Measurements from ENCODE around the gene HIBCH.
A peak's percentile ranks its signal among the peaks of the same experiment; 100 is the strongest.
"Not testable (repeated sequence)": the region's sequence is repeated elsewhere in the genome, so short reads cannot be mapped to it uniquely, and the experiment has no call there.

The HIBCH gene

DNA sequence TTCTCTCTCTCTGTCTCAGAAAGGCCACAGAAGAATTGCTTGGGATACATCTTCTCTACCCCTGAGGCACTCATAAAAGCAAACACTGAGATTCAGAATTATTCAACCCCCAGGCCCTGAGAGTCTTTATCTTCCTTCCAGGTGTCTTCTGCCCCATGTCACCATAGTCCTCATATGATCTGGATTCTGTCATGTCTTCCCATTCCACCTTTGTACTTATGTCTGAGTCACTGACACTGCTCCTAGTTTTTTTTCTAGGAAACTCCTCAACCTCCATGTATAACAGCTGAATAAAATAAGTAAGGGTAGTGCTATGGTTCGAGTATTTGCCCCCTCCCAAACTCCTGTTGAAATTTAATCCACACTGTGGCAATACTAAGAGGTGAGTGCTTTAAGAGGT lies 11.6 kb downstream of the HIBCH start:
- DNase-seq (ENCODE audit: low spot score): no peak

DNA sequence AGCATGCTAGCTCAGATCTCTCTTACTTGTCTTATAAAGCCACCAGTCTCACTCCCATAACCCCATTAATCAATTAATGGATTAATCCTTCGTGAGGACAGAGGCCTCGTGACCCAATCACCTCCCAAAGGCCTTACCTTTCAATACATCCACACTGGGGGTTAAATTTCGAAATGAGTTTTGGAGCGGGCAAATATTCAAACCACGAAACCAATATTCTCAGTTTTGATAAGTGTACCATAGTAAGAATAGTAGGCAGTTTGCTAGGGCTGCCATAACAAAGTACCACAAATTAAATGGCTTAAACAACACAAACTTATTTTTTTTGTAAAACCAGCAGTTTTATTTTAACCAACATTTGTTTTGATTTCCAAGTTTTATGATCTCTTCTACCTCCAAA lies 15.2 kb downstream of the HIBCH start:
- no peak for DNase-seq (ENCODE audit: low spot score)

DNA sequence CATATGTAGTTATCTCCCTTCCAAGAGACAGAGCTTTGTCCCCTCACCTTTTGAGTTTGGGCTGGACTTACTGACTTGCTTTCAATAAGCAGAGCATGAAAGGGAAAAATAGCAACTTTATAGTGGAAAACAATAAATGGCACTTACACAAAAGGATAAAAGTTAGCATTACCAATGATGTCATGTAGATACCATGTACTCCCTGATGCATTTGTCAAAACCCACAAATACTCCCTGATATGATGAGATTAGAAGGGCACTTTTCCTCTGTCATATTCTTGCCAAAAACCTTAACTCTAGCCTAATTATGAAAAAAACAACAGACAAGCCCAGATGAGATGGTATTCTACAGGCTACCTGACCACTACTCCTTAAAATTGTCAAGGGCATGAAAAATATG lies 16.0 kb downstream of the HIBCH start:
- no peak for DNase-seq (ENCODE audit: low spot score)

DNA sequence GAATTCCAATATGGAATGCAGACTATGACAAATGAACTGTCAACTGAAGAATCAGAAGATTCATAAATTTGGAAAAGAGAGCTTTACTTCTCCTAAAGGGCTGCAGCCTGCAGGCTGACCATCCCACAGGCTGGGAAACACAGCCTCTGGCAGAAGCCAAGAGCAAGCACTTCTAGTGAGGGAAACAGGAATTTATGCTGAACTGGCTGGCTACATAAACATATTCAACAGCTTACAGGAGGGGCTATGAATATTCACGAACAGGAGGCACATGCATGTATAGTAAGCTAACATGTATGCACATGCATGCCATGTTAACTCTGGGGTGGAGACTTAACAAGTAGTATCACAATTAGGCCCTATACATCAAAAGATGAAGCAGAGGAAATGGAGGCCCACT lies 17.6 kb downstream of the HIBCH start:
- DNase-seq (ENCODE audit: low spot score): no peak

DNA sequence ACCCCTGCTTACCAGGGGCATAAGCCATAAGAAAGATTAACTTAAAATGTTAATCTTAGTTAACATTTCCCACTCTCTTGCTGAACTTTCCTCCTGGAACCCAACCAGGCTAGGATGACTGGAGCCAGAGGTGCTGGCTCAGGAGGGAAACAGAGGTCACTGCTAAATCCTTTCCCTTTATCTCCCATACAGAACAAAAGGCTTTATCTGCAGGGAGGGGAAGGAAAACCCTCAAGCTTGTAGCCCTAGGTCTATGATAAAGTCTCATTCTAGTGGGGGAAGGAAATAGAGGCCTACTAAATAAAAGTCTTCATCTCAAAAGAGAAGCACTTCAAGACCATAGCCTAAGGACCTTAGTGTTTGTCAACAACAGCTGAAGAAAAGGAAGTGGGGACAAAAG lies 18.6 kb downstream of the HIBCH start:
- DNase-seq (ENCODE audit: low spot score): no peak

DNA sequence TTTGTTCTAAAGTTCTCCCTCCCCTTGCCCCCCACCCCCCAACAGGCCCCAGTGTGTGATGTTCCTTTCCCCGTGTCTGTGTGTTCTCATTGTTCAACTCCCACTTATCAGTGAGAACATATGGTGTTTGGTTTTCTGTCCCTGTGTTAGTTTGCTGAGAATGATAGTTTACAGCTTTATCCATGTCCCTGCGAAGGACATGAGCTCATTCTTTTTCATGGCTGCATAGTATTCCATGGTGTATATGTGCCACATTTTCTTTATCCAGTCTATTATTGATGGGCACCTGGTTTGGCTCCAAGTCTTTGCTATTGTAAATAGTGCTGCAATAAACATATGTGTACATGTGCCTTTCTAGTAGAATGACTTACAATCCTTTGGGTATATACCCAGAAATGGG lies 21.7 kb downstream of the HIBCH start:
- DNase-seq (ENCODE audit: low spot score): not testable (repeated sequence)

DNA sequence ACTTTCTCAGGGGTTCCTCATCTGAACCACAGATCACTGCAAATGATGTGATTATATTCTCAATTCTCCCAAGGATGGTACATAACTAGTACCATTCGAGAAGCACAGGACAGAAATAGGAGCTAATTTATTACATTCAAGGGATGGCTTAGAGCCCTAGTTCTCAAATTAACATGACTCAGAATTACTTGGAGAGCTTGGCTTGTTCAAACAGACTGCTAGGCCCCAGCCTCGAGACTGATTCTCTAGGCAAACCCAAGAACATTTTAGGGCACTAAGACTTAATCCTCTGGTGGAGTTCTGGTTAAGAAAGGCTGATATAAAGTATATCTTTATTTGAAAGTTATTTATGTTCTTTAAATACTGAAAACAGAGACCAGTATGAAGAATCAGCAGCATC lies 35.8 kb downstream of the HIBCH start:
- no peak for DNase-seq (ENCODE audit: low spot score)

DNA sequence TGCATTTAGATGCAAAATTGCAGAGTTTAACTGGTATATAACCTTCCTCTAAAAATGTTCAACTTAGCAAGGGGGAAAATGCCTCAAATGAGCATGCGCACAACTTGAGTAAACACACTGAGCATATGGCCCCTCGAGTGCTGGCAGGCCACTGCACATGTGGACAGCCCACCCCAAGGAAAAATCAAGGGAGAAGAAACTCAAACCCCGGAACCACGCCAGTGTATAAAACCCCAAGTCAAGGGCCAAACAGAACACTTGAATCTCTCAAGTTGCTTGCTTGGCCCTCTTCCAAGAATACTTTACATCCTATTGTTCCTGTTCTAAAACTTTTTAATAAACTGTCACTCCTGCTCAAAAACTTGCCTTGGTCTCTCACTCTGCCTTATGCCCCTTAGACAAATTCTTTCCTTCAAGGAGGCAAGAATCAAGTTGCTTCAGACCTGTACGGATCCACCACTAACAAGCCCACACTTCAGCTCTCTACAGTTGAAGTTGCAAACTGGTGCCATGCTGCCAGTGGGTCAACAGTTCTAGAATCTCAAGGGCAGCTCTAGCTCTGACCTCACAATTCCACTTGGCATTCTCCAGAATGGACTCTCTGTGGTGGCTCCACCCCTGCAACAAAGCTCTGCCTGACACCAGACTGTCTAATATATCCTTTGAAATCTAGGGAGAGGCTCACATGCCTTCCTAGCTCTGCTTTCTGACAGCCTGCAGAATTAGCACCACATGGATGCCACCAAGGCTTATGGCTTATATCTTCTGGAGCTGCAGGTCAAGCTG lies 38.9 kb downstream of the HIBCH start:
- DNase-seq (ENCODE audit: low spot score): no peak

DNA sequence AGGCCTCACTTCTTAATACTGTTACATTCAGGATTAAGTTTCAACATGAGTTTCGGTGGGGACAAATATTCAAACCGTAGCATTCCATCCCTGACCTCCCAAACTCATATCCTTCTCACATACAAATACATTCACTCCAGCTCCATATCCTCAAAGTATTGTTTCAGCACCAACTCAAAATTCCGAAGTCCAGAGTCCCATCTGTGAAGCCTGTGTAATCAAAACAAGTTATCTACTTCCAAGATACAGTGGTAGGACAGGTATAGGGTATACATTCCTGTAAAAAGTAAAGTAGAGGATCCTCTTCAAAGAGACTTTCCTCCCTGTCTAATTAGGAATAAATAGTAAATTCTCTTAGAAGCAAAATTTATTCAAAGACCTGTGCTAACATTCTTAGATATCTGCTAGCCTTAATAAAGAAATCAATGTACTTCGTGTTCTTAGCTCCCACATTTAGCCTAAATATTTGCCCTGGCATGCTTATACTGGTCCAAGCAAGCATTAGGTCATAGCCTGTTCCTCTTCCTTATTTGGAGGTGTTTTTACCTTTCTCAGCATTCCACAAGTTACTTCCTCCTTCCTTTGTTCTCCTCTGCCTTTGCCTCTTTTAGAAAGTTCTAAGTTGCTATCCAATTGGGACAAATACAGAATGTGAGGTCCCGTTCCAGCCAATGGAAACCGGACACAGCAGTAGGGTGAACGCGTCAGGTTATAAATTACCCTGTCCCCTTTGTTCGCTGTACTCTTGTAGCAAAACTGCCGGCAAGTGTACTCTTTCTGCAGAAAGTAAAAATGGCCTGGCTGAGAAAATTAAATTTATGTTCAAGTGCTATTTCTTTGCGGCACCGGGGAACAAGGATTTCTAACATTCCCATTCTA lies 40.1 kb downstream of the HIBCH start:
- DNase-seq (ENCODE audit: low spot score): not testable (repeated sequence)

DNA sequence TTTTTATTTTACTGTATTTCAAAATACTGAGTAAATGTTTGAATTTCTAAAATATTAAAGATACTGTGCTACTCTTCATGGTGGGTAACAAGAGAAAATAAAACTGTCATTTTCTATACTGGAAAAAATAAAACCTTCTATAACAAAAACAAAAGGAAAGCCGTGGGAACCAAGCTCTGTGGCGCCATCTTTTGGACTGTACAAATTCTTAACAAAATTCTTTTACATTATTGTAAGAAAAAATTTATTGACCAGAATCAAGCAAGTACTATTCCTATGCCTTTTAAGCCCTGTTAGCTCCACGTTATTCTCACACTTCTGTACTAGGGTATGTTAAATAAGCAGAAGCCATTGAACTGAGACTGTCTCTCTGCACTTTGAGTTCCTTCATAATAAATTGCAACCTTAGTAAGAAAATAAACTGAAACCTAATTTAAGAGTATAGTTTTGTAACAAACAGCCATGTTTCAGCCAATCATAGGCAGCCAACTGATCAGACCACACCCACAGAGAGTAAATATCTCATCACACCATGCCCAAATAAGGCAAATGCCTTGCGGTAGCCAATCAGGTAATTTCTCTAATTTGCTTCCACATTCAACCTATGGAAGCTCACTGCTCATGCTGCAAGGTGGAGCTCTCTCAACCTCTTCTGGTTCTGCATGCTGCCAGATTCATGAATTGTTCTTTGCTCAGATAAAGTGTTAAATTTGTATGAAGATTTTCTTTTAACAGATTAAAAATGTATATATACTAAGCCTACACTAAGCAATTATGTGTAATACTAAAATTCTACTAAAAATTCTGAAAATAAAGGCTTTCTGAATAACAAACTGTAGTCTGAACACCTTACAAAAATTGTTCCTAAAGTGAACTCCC lies 42.2 kb downstream of the HIBCH start:
- peak; percentile 41 for DNase-seq (ENCODE audit: low spot score)

DNA sequence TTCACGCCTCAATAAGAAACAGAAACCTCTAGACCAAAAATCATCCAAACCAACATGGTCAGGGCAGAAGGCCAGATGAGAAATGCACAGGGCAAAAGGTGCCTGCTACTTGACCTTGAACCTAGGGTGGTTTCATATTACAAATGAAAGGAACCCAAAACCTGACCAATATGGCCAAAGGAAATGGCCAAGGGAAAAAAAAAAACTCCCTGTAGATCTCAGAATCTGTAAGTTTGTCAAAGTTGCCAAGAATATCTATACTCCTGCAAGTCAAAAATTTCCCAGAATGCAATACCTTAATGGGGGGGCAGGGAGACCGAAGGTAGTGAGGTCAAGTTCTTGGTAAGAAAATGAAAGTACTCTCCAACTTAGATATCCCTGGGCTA lies 47.2 kb downstream of the HIBCH start:
- no peak for DNase-seq (ENCODE audit: low spot score)

DNA sequence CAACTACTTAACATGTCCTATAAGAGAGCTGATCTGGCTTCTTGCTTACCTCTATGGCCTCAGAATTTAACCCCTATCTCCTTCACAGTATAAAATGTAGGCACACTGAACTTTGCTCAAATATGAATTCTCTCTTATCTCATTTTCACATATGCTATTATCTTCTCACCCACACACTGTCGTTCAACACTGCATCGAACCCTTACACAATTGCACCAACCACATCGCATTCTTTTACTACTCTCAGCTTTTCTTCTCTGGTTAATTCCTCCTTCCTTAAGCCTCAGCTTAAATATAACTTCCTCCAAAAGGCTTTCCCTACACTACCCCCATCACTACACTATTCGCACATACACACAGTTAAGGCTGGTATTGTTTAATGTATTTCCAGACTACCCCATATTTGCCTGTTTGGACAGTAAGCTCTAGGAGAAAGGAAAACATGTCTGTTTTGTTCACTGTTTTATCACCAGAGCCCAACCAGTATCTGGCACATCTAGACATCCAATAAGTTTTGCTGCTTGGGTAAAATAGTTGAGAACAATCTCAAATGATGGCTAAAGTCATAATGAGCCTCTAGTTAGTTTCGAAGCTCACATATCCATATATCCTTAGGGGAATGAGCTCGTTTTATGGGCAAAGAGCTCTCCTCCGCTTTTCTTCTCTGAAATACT lies 47.7 kb downstream of the HIBCH start:
- DNase-seq (ENCODE audit: low spot score): no peak

DNA sequence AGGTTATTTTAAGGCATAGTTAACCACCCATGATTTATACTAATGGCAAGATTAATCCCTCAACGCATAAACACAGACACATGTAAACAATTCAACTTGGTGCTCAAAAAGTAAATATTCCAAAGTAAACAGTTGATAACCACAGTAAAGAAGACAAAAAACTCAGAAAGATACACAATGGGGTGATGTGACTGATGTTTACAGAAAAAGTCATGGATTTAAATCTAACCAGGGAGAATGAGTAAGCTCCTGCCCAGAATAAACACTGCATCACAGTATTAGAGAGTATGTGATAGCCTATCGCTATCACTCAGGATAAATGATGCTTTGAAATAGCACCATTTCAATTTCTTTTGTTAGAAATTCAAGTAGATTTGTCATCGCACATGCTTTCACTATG lies 49.3 kb downstream of the HIBCH start:
- no peak for DNase-seq (ENCODE audit: low spot score)

DNA sequence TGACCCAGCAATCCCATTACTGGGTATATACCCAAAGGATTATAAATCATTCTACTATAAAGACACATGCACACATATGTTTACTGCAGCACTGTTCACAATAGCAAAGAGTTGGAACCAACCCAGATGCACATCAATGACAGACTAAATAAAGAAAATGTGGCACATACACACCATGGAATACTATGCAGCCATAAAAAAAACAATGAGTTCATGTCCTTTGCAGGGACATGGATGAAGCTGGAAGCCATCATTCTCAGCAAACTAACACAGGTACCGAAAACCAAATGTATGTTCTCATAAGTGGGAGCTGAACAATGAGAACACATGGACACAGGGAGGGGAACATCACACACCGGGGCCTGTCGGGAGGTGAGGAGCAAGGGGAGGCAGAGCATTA lies 49.9 kb downstream of the HIBCH start:
- DNase-seq (ENCODE audit: low spot score): not testable (repeated sequence)

DNA sequence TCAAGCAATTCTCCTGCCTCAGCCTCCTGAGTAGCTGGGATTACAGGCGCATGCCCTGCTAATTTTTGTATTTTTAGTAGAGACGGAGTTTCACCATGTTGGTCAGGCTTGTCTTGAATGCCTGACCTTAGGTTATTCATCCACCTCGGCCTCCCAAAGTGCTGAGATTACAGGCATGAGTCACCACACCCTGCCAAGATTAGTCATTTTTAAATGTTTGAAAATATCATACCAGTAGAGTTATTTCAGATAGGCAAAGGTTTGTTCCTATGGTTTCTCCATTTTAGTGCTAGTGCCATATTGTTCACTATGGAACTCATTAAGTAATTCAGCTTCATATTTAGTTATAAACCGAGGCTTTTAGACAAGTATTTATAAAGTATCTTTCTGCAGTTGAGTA lies 52.3 kb downstream of the HIBCH start:
- peak; percentile 35 for DNase-seq (ENCODE audit: low spot score)

DNA sequence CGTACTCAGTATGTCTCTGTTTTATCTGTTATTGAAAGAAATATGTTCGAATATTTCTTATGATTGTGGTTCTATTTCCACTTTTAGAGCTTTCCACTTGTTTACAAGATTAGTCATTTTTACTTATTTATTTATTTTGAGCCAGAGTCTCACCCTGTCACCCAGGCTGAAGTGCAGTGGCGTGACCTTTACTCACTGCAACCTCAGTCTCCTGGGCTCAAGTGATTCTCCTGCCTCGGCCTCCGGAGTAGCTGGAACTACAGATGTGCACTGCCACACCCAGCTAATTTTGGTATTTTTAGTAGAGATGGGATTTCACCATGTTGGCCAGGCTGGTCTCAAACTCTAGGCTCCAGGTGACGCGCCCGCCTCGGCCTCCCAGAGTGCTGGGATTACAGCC lies 53.3 kb downstream of the HIBCH start:
- no peak for DNase-seq (ENCODE audit: low spot score)

DNA sequence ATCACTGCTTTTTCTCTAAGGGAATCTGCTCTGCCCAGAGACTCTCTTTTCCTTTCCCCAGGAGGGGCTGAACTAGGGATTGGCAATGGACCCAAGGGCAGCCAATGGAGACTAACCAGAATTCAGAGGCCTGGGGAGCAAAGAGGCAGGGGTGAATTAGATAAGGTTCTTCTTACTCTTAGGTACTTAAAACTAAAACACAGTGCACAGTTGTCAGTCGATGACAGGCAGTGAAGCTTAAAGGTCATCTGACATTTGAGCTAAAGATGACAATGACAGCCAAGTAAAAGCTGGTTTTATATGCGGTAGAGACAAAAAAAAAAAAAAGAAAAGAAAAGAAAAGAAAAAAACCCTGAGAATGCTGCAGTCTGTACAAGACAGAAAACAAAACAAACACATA lies 57.8 kb downstream of the HIBCH start:
- DNase-seq (ENCODE audit: low spot score): no peak

DNA sequence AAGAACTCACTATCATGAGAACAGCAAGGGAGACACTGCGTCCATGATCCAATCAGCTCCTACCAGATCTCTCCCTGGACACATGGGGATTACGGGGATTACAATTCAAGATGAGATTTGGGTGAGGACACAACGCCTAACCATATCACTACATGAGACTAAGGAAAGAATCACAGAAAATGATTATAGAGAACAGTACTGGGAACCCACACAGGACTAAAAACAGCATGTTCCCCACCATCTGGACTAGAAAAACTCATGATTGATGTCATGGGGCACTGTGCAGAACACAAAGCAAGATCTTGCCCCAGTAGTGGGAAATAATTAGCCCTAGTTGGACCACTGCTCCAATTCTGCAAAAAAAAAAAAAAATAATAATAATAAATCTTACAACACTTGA lies 63.5 kb downstream of the HIBCH start:
- DNase-seq (ENCODE audit: low spot score): no peak

DNA sequence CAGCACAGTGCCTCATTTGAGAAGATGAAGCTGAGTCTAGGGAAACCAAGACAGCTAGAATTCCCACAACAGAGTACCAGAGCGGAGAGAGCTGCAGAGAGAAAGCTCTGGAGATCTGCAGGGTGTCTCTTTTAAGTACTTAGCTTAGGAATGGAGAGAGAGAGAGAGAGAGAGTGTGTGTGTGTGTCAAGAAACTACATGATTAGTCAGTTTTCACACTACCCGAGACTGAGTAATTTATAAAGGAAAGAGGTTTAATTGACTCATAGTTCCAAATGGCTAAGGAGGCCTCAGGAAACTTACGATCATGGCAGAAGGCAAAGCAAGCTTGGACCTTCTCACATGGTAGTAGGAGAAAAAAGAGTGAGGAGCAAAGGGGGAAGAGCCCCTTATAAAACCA lies 64.0 kb downstream of the HIBCH start:
- no peak for DNase-seq (ENCODE audit: low spot score)

DNA sequence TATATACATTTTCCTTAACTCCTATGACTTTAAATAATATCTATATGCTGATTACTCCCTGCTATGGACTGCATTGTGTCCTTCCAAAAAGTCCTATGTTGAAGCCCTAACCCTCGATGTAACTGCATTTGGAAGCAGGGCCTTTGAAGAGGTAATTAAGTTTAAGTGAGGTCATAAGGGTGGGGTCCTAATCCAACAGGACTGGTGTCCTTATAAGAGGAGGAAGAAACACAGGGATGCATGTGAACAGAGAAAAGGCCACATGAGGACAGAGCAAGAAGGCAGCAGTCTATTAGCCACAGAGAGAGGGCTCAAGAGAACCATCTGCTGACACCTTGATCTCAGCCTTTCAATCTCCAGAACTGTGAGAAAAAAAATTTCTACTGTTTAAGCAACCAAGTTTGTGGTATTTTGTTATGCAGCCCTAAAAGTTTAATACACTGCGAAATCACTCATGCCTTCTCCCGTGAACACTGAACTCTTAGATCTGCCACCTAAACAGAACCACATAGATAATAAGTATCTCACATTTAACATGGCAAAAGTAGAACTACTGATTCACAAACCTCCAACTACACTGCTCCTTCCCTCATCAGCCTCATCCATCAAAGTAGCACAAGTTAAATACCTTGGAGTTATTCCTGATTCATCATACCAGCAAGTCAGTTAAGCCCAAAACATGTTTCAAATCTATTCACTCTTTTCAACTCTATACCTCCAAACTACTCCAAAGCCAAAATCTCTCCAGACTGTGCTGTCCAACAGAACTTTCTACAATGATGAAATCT lies 65.4 kb downstream of the HIBCH start:
- no peak for DNase-seq (ENCODE audit: low spot score)

DNA sequence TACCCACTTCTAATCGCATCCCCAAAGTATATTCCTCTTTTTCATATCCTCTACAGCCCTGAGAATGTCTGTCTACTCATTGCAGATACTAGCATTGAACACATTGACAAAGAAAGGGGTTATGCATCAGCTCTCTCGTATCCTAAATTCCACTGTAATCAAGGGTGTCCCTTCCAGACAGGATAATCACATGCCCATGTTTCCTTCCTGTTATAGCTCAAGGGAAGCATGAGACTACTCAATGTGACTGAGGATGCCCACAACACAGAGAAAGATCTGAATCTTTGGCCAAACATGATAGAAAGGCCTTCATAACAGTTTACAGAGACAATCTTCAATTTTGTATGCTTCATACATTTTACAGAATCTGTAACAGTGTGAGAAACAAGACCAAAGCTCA lies 69.2 kb downstream of the HIBCH start:
- DNase-seq (ENCODE audit: low spot score): peak; percentile 46
